ENCODE results near the gene SLC22A31.
"Not testable (repeated sequence)": the region's sequence is repeated elsewhere in the genome, so short reads cannot be mapped to it uniquely, and the experiment has no call there.

The SLC22A31 gene

DNA sequence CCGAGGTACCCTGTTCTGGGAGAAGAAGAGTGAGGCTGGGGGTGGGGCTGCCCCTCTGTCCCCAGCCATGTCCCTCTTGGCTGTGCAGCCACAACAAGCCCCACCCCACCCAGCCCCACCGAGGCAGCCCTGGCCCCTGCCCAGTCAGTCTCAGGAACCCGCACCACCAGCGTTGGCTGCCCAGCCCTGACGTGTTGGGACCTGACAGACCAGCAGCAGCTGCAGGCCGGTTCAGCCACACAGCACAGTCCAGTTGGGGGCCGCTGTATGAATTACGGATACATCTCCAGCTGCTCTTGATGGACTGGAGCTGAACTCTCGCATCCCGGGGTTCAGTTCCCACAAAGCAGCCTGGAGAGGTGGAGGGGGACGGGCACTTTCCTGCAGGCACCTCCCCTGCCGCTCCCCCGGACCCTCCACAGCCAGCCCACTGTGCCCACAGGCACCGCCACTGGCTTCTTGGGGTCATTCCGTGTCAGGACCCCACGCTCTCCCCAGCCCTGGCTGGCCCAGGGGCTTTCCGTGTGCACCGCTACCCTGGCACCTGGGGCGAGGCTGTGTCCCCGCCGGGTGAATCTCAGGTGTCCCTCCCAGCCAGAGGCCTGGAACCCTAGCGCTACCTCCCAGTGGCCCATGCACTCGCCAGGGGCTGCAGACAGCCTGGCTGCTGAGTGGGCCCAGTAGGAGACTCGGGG is 21.7 kb downstream of the SLC22A31 start:
- DNase-seq, result no peak

DNA sequence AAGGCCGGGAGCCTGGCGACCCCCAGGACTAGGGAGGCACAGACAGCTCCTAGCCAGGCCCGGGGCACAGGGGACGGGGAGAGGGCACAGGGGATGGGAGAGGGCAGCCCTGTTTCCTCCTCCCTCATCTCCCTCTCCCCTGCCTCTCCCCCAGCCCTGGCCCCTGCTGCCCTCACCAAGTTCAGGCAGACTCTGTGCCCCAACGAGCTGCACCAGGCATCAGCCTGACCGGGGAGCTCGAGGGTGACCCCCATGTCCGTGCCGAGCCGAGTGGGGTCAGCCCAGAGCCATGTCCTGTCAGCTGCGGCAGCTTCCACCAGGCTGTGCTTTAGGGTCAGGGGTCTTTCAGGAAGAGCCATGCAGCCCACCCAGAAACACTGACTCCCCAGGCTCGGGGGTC is 22.8 kb downstream of the SLC22A31 start:
- no peak for DNase-seq

DNA sequence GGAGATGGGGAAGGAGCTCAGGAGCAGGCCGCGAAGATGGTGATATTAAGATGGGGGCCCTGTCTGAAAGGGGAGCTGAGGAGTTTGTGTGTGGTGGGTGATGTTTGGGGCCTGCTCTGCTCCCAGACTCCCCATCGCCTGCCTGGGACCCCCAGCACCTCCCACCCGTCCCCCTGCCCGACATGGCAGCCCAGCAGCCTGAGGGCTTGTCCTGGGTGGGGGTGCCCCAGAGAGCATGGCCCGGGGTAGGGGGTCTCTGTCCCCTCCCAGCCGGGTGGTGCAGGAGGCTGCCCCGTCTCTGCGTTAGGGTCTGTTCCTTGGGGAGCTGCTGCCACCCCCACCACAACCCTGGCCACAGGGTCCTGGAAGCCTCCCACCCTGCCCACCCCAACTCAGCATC is 23.6 kb downstream of the SLC22A31 start:
- DNase-seq, result no peak

DNA sequence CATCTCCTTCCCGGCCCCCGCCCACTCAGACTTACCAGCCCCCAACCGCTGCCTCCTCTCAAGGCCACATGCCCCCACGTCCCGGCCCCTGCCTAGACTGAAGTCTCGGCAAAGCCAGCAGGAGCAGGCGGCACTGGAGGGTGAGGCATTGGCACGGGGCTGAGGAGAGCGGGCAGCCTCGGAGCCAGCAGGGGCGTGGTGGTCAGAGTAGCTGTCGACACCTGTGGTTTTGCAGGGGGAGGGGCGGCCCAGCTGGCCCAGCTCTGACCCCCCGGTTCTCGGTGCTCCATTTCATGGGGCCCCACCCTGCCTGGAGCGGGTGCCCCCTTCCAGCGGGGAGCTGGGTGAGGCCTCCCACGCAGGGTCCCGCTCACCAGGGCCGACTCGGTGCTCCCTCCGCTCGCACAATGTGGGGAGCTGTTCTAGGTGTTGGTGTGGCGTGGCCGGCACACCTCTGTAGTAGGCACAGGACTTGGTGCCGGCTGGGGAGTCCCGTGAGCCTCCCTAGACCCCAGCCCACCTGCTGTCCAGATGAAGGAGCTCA is 24.1 kb downstream of the SLC22A31 start:
- no peak for DNase-seq

DNA sequence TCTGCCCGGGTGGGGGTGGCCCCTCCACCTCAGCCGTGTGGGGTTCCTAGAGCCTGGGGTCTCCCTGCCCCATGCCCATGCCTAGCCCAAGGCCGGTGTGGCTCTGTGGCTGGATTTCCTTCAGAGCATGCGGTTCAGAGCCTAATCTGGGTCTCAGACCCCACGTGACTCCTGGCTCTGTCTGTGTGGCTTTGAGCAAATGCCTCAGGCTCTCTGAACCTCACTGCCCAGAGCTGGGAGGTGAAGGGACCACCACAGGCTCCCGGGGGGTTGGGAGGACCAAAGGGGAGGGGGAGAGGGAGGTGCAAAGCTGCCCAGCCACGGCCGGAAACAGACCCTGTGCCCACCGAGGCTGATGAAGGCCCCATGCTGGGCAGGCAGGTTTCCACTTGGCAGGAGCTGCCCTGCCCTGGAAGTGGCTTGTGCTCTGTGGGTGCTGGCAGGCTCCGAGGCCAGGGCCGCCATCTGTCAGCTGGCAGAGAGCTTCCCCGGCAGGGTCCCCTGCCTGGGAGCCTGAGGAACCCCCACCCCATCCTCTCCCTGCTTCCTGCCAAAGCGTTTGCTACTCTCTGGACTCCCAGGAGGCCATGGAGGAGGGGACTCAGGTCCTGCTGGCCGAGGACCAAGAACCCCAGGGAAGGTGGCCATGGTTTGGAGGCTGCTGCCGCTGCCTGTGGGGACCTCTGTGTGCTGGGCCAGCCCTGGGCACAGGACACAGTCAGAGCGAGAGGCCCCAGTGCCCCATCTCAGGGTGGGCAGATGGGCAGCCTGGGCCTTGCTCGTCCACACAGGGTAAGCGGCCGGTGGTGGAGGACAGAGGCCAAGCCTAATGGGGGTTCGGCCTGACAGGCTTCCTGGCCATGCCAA is 24.8 kb downstream of the SLC22A31 start:
- DNase-seq, result peak in 1 of 2 experiments; percentile 49

DNA sequence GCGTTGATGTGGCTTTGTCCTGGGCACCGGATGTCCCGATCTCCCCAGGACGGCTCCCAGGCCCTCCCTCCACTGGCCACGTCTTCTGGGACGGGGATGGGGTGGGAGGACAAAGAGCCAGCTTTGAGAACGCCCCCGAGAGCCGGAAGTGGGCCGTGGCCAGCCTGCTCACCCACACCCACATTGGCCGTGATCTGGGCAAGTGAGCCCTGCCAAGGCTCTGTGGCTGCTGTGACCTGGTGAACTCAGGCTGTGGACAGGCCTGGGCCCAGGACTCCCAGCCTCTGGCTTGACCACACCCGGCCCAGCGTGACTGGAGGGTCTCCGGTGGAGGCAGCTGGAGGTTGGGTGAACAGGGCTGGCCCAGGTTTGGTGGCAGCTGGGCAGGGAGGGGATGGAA is 25.5 kb downstream of the SLC22A31 start:
- no peak for DNase-seq

DNA sequence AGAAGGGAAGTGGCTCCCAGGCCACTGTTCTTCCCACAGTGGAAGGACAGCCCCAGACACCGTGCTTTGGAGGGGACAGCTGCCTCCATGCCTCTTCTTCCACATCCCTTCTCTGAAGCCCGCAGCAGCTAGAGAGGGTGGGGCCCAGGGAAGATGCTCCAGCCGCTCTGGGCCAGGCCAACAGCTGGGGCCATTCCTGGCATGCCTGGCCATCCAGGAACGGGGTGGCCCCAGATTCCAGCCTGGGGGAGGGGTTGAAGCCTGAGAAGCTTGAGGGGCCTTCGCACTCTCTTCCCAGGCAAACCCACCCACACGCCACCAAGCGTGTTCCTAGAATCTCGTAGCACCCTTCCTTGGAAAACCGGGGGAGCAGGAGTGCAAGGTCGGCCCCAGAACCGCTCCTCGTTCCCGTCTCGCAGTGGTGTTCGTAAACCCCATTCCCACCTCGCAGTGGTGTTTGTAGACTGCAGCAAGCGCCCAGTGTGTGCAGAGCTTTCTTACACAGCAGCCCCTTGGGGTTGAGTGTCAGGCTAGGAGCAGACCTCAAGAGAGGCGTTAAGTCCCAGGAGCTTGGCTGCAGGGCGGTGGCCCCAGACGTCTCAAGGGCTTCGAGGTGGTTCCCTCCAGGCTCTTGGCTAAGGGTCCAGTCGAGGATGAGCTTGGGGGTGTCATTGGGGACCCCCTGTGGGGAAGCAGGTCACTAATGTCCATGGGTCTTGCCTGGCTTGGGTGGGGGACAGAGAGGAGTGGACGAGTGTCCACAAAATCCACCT is 26.1 kb downstream of the SLC22A31 start:
- no peak for DNase-seq

DNA sequence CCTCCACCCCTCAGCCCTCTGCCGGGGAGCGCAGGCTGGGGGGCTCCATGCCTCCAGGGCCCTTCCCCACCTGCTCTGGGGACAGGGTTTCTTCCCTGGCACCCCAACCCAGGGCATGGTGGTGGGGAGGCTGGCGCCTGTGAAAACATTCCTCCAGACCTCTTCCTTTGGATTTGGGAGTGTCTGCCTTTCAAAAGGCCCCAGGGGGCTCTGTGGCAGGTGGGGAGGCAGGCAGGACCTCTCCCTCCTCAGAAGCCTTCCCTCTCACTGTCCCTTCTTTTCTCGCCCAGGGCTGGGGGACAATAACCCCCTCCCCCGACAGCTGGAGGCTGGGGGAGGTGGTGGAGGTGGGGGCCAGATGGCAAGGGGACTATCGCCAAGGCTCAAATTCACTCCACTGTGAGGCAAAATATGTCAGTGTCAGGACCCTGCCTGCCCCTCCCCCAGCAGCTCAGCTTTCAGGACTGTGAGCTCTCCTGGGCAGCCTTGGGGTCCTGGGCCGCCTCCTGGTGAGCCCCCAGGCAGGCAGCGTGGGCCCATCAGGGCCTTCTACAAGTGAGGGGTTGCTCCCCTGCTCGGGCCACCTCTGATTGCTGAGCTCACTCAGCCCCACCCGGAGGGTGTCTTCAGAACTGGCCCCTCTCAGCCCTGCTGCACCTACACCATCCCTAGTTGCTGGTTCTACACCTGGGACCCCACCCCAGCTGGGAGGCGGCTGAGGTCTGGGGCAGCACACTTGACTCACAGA is 27.0 kb downstream of the SLC22A31 start:
- no peak for DNase-seq

DNA sequence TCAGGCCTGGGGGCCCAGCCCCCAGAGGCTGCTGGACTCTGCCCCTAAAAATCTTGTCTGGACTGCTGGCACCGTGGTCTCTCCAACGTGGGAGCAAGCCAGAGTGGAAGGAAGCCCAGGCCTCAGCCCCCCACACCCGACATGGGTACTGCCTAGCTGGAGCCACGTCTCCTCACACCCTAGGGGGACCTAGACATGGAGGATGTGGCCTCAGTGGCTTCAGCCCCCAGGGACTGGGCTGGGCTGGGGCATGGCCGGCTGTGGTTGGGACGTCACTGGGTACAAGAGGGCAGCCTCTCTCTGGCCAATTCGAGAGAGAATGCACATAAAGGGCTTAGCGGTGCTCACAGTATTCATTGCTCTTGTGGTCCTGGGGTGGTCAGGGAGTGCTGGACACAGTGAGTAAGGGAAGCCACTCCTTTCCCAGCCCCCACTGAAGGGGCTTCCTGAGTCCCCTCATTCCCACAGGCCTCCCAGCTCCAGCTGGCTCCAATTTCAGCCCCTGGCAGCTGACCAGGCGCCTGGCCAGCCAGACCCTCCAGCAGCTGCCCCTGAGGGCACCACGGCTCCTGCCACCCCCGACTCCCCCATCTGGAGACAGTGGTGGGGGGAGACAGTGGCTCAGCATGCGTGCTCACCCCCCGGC is 27.7 kb downstream of the SLC22A31 start:
- DNase-seq, result no peak

DNA sequence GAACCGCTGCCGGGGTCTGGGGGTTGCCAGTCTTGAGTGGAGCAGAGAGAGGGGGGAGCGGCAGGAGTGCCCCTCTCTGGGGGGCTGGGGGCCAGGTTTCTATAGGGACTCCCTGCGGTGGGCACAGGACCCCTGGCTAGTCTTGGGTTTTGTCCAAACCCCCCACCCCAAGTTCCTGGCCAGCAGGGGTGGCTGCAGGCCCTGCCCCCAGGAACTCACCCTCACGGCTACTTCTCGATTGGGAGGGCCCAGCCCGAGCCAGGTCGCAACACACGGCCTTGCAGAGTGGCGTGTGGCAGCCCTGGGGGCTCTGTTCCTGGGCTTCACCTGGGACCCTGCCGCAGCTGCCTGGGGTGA is 28.2 kb downstream of the SLC22A31 start:
- DNase-seq, result no peak

DNA sequence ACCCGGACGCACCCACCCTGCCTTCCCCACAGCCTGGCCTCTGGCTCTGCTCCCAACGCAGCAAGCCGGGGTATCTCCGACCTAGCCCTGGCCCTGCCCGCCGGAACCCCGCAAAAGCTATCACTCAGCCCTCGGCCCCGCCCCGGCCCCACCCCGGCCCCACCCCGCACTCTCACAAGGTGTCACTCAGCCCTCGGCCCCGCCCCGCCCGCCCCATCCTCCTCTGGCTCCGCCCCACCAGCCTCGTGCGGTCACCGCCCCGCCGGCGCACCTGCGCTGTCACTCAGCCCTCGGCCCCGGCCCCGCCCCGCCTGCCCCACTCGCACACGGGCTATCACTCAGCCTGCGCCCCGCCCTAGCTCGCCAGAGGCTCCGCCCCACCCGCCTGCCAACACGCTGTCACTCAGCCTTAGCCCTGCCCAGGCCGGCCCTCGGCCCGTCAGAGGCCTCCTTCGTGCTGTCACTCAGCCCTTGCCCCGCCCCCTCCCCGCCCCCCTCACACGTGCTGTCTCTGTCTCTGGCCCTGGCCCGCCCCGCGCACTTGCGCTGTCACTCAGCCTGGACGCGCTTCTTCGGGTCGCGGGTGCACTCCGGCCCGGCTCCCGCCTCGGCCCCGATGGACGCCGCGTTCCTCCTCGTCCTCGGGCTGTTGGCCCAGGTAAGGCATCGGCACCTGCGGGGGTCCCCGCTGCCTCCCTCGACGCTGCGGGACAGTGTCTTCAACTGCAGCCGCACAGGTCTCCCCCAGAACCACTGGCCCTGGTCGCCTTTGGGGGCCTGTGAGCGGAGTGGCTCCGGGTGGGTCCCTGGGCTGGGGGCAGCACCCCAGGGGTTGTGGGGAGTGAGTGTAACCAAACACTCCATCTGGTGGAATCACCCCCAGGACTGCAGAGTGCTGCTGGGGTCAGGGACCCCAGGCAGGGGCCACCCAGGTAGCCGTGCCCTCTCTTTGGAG is 28.8 kb downstream of the SLC22A31 start, which contains the start of gene CDH15:
CDH15 (plus strand) TSS at position 533 of the 955 bp plus-strand sequence; CDS start at position 617, 84 bp downstream.
- DNase-seq, result peak; percentile 84 to 89

DNA sequence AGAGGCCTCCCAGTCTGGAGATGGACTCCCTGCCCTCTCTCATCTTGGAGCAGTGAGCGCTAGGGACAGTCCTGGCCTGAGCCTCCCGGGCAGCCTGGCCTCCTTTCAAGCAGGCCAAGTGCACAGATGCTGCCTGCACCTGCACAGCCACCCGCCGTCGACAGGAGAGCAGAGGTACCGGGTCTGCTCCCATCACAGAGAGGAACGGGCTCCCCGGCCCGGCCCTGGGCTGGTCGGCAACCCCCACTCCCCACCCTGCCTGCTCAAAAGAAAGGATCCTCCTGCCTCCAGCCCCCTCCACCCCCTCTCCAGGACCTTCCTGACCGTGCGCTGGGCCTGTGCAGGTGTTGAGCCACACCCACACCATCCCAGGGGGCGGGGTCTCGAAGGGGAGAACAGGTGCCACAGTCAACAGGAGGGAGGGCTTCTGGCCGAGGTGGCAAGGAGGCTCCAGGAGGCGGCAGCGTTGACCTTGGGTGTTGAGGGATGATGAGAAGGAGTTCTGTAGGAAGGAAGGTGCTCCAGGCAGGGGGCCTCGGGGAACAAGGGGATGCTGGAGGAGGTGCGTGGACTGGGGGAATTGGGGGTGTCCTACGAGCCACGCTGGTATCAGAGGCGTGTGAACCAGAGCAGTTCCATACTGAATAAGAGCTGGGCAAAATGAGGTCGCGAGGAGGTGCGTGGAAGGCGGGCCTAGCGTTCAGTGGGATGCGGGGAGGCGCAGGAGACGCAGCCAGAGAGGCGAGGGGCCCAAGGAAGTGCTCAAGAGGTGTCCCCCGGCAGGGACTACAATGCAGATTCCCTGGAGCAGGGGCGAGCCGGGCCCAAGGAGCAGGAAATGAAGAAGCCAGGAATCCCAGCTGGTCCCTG is 29.8 kb downstream of the SLC22A31 start:
- peak in 1 of 2 experiments; percentile 8 for DNase-seq

DNA sequence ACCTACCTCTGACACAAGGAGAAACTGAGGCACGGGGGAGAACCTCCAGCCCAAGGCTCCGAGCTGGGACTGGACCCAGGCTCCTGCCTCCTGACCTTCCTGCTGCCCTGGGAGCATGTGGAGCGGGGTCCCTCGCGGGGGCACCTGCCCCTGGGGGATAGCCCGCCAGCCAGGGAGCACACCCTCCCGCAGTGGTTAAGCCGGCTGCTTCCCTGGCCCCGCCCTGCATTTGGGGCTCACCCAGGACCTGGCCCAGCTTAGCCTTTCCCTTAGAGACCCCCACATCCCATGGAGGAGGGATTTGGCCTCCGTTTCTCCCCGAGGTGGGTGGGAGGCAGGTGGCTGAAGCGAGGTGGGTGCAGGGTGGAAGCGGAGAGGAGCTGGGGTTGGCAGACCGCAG is 30.6 kb downstream of the SLC22A31 start:
- no peak for DNase-seq

DNA sequence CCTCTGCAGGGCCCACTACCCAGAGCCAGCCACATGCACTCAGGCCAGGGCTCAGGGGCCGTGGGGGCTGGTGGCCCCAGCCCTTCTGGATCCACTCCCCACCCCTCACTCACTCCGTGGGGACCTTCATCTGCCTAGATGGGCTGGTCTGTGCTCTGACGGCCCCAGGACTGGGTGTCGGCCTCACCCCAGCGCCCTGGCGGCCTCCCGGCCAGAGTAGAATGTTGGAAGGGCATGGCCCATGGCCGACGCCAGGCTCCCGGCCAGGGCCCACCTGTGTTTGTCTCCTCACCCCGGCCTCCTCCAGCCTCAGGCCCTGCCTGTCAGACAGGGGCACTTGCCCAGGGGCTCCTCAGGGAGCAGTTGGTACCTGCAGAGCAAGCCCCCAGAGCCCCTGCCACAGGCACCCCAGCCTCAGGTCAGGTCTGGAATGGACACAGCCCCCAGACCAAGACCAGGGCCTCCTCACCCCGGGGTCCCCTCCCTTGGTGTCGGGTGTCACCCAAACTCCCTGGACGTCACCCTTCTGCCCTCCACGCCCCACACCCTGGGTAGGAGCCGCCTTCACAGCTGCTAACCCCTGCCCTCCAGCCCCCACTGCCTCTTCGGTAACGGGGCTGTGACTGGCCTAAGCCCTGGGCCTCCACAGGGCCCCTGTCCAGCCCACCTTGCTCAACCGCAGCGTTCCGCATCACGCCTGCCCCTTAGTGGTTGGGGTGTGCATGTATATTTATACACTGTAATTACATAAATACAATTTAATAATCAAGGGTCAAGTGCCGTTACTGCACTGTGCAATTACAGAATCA is 31.8 kb downstream of the SLC22A31 start:
- no peak for DNase-seq

DNA sequence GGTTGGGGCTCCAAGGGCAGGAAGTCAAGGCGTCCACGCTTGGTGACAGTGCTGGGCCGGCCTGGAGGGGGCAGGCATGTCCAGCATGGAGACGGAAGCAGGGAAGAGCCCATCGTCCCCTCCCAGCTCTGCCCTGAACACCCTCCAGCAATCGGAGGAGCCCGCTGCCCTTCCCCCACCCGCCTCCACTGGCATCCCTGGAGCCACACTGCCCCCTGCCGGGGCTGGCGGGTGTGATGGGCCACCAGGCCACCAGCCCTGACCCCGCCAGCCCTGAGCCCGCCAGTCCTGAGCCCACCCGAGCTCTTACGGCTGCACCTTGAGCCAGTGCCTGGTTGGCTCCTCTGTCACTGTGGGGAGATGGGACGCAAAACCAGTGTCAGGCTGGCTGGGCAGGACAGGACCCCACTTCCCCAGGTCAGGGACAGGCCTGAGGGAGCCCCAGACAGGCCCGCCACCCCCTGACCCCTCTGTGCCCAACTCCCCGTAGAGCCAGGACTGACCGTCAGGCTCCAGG is 32.9 kb downstream of the SLC22A31 start:
- peak; percentile 49 to 62 for DNase-seq

DNA sequence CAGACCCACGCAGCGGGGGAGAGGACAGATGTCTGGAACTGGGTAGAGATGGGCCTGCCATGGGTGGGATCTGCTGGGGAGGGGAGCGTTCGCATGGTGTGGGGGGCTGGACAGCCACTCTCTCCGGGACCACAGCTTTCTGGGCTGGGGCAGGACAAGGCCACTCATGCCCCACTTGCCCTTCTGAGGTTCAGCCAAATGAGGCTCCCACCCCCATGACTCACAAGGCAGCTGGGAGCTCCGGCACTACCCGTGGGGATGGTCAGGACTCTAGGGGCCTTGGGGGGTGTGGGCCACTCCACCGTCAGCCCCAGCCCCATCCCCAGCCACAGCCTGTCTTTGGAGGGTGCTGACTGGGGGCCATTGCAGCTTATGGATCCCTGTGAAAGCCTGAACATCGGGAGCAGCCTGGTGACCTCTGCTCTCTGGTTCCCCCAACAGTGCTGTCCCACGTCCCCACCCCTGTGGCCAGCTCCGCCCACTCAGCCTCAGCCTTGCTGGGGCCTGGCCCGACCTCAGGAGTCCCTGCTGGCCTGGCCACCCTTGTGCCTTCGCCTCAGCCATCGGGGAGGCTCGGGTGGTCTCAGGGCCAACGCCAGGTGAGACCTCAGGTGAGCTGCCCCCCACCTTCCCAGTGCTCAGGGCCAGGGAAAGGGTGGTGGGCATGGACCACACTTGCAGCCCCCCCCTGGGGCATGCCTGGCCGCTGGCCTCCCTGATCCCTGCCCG is 33.5 kb downstream of the SLC22A31 start:
- DNase-seq, result no peak

DNA sequence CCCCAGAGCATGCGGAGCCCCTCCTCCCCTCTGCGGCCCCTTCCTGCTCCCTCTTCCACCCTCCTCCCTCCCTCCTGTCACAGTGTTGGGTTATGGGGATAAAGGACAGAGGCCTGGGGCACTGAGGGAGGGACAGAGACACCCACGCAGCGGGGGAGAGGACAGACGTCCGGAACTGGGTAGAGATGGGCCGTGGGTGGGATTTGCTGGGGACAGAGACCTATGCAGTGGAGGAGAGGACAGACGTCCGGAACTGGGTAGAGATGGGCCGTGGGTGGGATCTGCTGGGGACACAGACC is 34.7 kb downstream of the SLC22A31 start:
- DNase-seq, result not testable (repeated sequence)
